Chondrocyte (in vitro differentiated cells): Measurements from ENCODE around the gene GPC6. TPM values are rescaled to one million over a fixed set of nuclear protein-coding genes. Genes with fewer than 3 reads are reported as not detected.

ENCODE experiments used
- DNase-seq: peaks from one replicate; pipeline ENCODE4 v3.0.0; 2021; ENCODE audit warnings: mixed read lengths, low spot score
- H3K27ac Mint-ChIP-seq: one replicate; pipeline ENCODE4 v1.8.0; 2021; ENCODE audit warnings: mild to moderate bottlenecking, moderate library complexity, mixed read lengths; ENCODE audit not compliant: unreplicated experiment
- H3K27me3 Mint-ChIP-seq: 2 replicates; pipeline ENCODE4 v1.8.0; 2021; ENCODE audit warnings: low read depth, mixed read lengths
- H3K36me3 Mint-ChIP-seq: 2 replicates; pipeline ENCODE4 v1.8.0; 2021; ENCODE audit warnings: low read depth, mixed read lengths
- H3K4me1 Mint-ChIP-seq: 2 replicates; pipeline ENCODE4 v1.8.0; 2021; ENCODE audit warnings: low read depth, mild to moderate bottlenecking, mixed read lengths
- H3K4me3 Mint-ChIP-seq: one replicate; pipeline ENCODE4 v1.8.0; 2021; ENCODE audit warnings: mild to moderate bottlenecking, moderate library complexity, mixed read lengths; ENCODE audit not compliant: unreplicated experiment
- H3K9me3 Mint-ChIP-seq: 2 replicates; pipeline ENCODE4 v1.8.0; 2021; ENCODE audit warnings: low read depth, mixed read lengths
- CTCF ChIP-seq: fragments of 200-600 bp; sonication (generic); IDR thresholded peaks from 2 replicates; pipeline ENCODE4 v1.5.0; 2021; ENCODE audit warnings: antibody characterized with exemption, mild to moderate bottlenecking, moderate library complexity
- total RNA-seq: library from RNA; stranded (reverse); gene quantifications from 3 replicates; pipeline ENCODE4 v1.2.1, GENCODE V29; 2021

The GPC6 gene
- total RNA-seq, 1 donor from 2014 or later: 76.1 TPM

- Mint-ChIP-seq H3K36me3 (peaks cover 5% of the 10 kb centered on the region), H3K9me3 (peaks cover 6% of the 10 kb centered on the region), H3K27ac (no peak overlapping the region), H3K27me3 (no peaks in the 10 kb centered on the region), H3K4me1 (peaks cover 56% of the 10 kb centered on the region), H3K4me3 (no peak overlapping the region)
- no peak for TF ChIP-seq CTCF
- DNase-seq: no peak
Observed at GRCh38 chr13:94109715-94110374, 883.2 kb downstream of the GPC6 start.

GRCh38 chr13:94112227-94112626 lies 885.6 kb downstream of the GPC6 start:
- Mint-ChIP-seq H3K4me3 (no peak overlapping the region), H3K27me3 (no peaks in the 10 kb centered on the region), H3K36me3 (no peaks in the 10 kb centered on the region), H3K27ac (no peak overlapping the region), H3K9me3 (peaks cover 6% of the 10 kb centered on the region), H3K4me1 (peaks cover 44% of the 10 kb centered on the region)
- DNase-seq: no peak
- no peak for TF ChIP-seq CTCF

- Mint-ChIP-seq H3K9me3 (peaks cover 6% of the 10 kb centered on the region), H3K27me3 (no peaks in the 10 kb centered on the region), H3K36me3 (no peaks in the 10 kb centered on the region), H3K4me3 (no peak overlapping the region), H3K27ac (no peak overlapping the region), H3K4me1 (peaks cover 40% of the 10 kb centered on the region)
- DNase-seq: no peak
- peak; percentile 58 for TF ChIP-seq CTCF
Observed at GRCh38 chr13:94112731-94113130, 886.1 kb downstream of the GPC6 start.

- Mint-ChIP-seq H3K4me1 (peaks cover 40% of the 10 kb centered on the region), H3K9me3 (peaks cover 3% of the 10 kb centered on the region), H3K27ac (no peak overlapping the region), H3K36me3 (no peaks in the 10 kb centered on the region), H3K27me3 (no peaks in the 10 kb centered on the region), H3K4me3 (no peak overlapping the region)
- no peak for DNase-seq
- no peak for TF ChIP-seq CTCF
Observed at GRCh38 chr13:94113245-94113644, 886.6 kb downstream of the GPC6 start.

- no peaks in the 10 kb centered on the region for H3K9me3 Mint-ChIP-seq
- DNase-seq: no peak
- no peaks in the 10 kb centered on the region for H3K27me3 Mint-ChIP-seq
- H3K4me3 Mint-ChIP-seq: no peak overlapping the region
- H3K27ac Mint-ChIP-seq: no peak overlapping the region
- no peak for TF ChIP-seq CTCF
- H3K4me1 Mint-ChIP-seq: peaks cover 38% of the 10 kb centered on the region
- no peaks in the 10 kb centered on the region for H3K36me3 Mint-ChIP-seq
Observed at GRCh38 chr13:94114166-94114565, 887.6 kb downstream of the GPC6 start.
